HUES6 (cell line): ENCODE results near the gene ARHGAP26.

ENCODE experiments used
- H3K27ac ChIP-seq: 2 replicates; pipeline ENCODE4 v1.7.0; 2013; ENCODE audit warnings: low read depth, mild to moderate bottlenecking, low read length, inconsistent platforms
- H3K27me3 ChIP-seq: 2 replicates; pipeline ENCODE4 v1.6.1; 2013; ENCODE audit warnings: low read length; ENCODE audit not compliant: control insufficient read depth, insufficient read depth
- H3K36me3 ChIP-seq: 2 replicates; pipeline ENCODE4 v1.6.1; 2013; ENCODE audit warnings: low read length; ENCODE audit not compliant: control insufficient read depth, insufficient read depth
- H3K4me1 ChIP-seq: 2 replicates; pipeline ENCODE4 v1.6.1; 2013; ENCODE audit warnings: low read length; ENCODE audit not compliant: control insufficient read depth, insufficient read depth
- H3K4me3 ChIP-seq: 2 replicates; pipeline ENCODE4 v1.5.1; 2013; ENCODE audit warnings: low read depth, low read length
- H3K9ac ChIP-seq: one replicate; pipeline ENCODE4 v1.6.1; 2013; ENCODE audit warnings: mild to moderate bottlenecking, low read length
- H3K9me3 ChIP-seq: 2 replicates; pipeline ENCODE4 v1.6.1; 2013; ENCODE audit warnings: low read depth, low read length; ENCODE audit not compliant: control insufficient read depth, insufficient read depth

Gene ARHGAP26

DNA sequence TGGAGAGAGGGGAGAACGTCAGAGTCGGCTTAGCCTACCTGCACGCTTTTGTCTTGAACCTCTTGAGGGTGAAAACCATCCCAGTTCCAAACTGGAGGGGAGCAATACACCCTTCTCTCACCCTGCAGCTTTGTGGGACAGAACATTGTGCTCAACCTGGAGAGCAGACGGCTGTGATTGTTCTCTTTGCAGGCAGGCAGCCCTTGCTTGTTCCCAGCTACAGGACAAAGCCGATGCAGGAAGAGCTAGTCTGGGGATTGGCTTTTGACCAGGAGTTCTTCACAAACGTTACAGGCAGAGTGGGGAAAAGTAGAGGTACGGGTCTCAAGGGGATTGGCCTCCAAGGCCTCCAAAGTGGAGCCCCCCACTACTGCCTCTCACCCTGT, 33.9 kb upstream of the ARHGAP26 start:
- H3K9ac ChIP-seq, result no peak overlapping the region
- no peaks in the 10 kb centered on the region for H3K36me3 ChIP-seq
- H3K9me3 ChIP-seq, result no peaks in the 10 kb centered on the region
- H3K27me3 ChIP-seq, result no peaks in the 10 kb centered on the region
- H3K27ac ChIP-seq, result no peak overlapping the region
- H3K4me1 ChIP-seq, result peaks cover 5% of the 10 kb centered on the region; the same call in 1 of the 2 replicates
- no peak overlapping the region for H3K4me3 ChIP-seq

- H3K4me1 ChIP-seq, result peaks cover 5% of the 10 kb centered on the region; the same call in 1 of the 2 replicates
- no peaks in the 10 kb centered on the region for H3K27me3 ChIP-seq
- no peaks in the 10 kb centered on the region for H3K9me3 ChIP-seq
- H3K27ac ChIP-seq, result no peak overlapping the region
- no peak overlapping the region for H3K9ac ChIP-seq
- H3K36me3 ChIP-seq, result no peaks in the 10 kb centered on the region
- H3K4me3 ChIP-seq, result no peak overlapping the region
Measured at GRCh38 chr5:142737179-142737578, 33.0 kb upstream of the ARHGAP26 start.

DNA sequence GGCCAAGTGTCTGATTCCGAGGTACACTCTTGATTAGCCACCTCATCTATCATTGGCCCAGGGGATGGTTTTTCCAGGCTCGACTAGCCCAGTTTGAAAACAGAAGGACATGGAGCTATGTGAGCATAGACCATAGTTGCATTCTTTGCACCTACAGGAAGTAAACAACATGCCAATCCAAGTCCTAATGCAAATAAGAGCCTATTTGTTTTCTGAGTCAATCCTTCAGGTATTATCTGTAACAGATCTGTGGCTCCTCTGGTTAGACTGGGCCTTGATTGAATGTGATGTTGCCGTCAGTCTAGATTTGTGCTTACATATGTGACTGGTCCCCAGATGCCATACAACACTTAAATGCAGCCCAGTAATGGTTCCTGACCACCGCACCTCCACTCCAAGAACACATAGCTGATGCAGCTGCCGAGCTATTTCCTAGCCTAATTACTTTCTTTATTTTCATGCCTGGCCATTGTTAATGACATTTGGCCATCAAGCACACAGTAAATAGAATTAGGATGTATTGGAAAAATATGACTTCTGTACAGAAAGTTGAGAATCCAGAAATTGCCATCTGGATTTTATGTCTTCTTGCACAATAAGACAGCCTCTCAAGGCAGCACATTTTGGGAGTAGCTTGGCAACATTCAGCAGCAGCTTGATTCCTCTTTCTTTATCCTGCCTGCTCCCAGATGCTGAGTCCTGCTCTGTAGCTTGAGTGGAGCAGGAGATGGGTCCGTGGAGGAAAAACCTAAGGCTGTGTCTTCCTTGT, 29.5 kb upstream of the ARHGAP26 start:
- no peaks in the 10 kb centered on the region for H3K36me3 ChIP-seq
- H3K4me3 ChIP-seq, result no peak overlapping the region
- no peak overlapping the region for H3K9ac ChIP-seq
- H3K9me3 ChIP-seq, result no peaks in the 10 kb centered on the region
- peaks cover 16% of the 10 kb centered on the region for H3K4me1 ChIP-seq
- no peak overlapping the region for H3K27ac ChIP-seq
- H3K27me3 ChIP-seq, result no peaks in the 10 kb centered on the region

- no peaks in the 10 kb centered on the region for H3K27me3 ChIP-seq
- H3K36me3 ChIP-seq, result no peaks in the 10 kb centered on the region
- no peak overlapping the region for H3K9ac ChIP-seq
- no peaks in the 10 kb centered on the region for H3K9me3 ChIP-seq
- H3K4me3 ChIP-seq, result no peak overlapping the region
- H3K27ac ChIP-seq, result no peak overlapping the region
- H3K4me1 ChIP-seq, result peaks cover 16% of the 10 kb centered on the region
Measured at GRCh38 chr5:142743592-142744441, 26.4 kb upstream of the ARHGAP26 start.

DNA sequence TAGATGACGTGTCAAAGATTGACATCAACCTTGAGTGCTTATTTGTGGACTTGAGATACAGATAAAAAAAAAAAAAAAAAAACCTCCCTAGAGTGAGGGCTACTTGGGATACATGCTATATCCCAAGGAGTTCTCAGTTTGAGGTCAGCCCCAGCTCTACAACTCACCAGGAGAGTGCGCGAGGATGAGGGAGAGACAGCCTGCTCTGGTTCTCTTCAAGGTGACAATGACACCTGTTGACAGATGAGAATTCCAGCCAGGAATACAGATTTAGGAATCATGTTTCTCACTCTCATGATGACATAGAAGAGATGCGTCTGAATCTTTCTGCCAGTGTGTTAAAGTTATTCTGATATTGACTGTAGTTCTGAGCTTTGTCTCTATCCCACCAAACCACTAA, 24.9 kb upstream of the ARHGAP26 start:
- Histone ChIP-seq H3K9ac (no peak overlapping the region), H3K9me3 (no peaks in the 10 kb centered on the region), H3K4me3 (no peak overlapping the region), H3K36me3 (no peaks in the 10 kb centered on the region), H3K4me1 (peaks cover 22% of the 10 kb centered on the region), H3K27me3 (no peaks in the 10 kb centered on the region), H3K27ac (no peak overlapping the region)

- no peaks in the 10 kb centered on the region for H3K27me3 ChIP-seq
Measured at GRCh38 chr5:142746532-142747433, 23.4 kb upstream of the ARHGAP26 start.

DNA sequence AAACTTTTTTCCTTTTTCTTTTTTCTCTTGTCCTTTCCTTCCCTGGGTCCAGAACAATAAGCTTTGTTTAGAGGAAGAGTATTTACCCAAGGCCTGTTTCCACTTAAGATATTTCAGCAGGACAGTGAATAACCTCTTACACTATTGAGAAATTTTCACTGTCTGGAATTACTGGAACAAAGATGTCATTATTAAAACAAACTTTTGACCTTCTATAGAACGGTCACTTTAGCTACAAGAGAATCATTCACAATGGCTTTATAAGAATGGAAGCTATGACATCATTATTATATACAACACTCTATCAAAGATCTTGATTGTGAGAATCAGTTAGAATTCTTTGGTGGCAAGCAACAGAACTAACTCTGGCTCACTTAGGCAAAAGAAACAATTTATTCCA, 22.0 kb upstream of the ARHGAP26 start:
- H3K9ac ChIP-seq, result no peak overlapping the region
- H3K36me3 ChIP-seq, result no peaks in the 10 kb centered on the region
- no peak overlapping the region for H3K4me3 ChIP-seq
- H3K27ac ChIP-seq, result no peak overlapping the region
- peaks cover 17% of the 10 kb centered on the region for H3K4me1 ChIP-seq
- no peaks in the 10 kb centered on the region for H3K27me3 ChIP-seq
- no peaks in the 10 kb centered on the region for H3K9me3 ChIP-seq

More at GRCh38 chr5:142746532-142747433, 23.4 kb upstream of the ARHGAP26 start:
- Histone ChIP-seq H3K4me3 (no peak overlapping the region), H3K9ac (no peak overlapping the region), H3K4me1 (peaks cover 17% of the 10 kb centered on the region), H3K36me3 (no peaks in the 10 kb centered on the region), H3K9me3 (no peaks in the 10 kb centered on the region), H3K27ac (no peak overlapping the region)

DNA sequence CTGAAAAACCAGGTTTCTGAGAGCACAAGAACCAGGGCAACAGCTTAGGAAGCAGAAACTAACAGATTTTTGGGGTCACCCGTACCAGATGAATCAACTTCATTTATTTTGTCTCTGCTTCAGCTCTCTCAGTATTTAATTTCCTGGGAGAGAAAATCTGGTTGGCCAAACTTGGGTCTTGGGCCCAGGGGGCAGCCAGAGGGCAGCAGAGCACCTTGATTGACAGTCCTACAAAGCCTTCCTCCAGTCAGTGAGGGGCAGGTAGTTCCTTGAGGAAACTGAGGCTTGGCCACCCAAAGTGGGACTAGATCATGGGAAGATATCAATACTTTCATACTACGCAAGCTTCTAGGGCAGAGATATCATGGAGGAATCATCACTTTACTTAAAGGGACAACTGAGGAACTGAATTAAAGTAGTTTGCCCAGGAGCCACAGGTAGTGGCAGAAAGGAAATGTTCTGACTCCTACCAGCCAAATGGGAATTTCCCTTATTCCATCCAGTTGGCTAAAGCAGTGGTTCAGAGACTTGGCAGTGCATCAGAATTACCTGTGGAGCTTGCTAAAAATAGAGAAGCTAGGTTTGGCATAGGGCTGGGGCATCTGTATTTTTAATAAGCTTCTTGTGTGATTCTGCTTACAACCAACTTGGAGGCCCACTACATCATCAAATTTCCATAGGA, 21.5 kb upstream of the ARHGAP26 start:
- Histone ChIP-seq H3K36me3 (no peaks in the 10 kb centered on the region), H3K27me3 (no peaks in the 10 kb centered on the region), H3K4me1 (peaks cover 11% of the 10 kb centered on the region), H3K4me3 (no peak overlapping the region), H3K27ac (no peak overlapping the region), H3K9me3 (no peaks in the 10 kb centered on the region), H3K9ac (no peak overlapping the region)

GRCh38 chr5:142749321-142749720, 20.9 kb upstream of the ARHGAP26 start:
- no peak overlapping the region for H3K9ac ChIP-seq
- H3K36me3 ChIP-seq, result no peaks in the 10 kb centered on the region
- H3K9me3 ChIP-seq, result no peaks in the 10 kb centered on the region
- no peak overlapping the region for H3K27ac ChIP-seq
- peaks cover 6% of the 10 kb centered on the region; the same call in 1 of the 2 replicates for H3K4me1 ChIP-seq
- H3K27me3 ChIP-seq, result no peaks in the 10 kb centered on the region
- no peak overlapping the region for H3K4me3 ChIP-seq

DNA sequence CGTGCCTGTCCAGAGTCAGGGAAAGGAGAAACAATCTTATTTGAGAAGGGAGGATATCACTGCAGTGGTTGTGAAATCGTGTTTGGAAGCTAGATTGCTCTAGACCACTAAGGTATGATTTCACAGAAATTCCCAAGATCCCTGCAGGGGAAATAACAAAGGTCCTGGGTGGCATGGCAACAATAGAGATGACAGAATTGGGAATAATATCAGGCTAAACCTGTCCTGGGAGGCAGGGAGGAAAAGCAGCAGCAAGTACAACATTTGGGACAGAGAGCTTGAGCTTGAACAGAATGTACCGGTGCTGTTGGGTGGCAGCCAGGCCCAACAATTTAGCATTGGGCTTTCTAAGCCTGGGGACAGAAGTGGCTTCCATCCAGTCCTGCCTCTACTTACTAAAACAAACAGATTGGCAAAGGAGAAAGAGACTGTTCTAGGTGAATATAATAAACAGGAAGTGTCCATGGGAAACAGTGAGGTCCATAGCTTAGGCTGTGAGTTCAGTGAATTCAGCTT, 17.0 kb upstream of the ARHGAP26 start:
- H3K4me1 ChIP-seq, result peaks cover 6% of the 10 kb centered on the region; the same call in 1 of the 2 replicates
- H3K27ac ChIP-seq, result no peak overlapping the region
- H3K9me3 ChIP-seq, result no peaks in the 10 kb centered on the region
- H3K4me3 ChIP-seq, result no peak overlapping the region
- no peaks in the 10 kb centered on the region for H3K36me3 ChIP-seq
- no peak overlapping the region for H3K9ac ChIP-seq
- no peaks in the 10 kb centered on the region for H3K27me3 ChIP-seq
